Skin of body (tissue), 2 donors: ENCODE measurements around the gene FBXW2. TPM values are rescaled to one million over a fixed set of nuclear protein-coding genes. Genes with fewer than 3 reads are reported as not detected.

Source experiments
- DNase-seq: peaks from one replicate; lab custom pipeline; 2025; lab: John Stamatoyannopoulos, UW
- total RNA-seq: library from RNA; depleted of rRNA; stranded (reverse); fragments of >200 nt; gene quantifications from one replicate; pipeline ENCODE4 v1.2.3, GENCODE V29; 2014

FBXW2 gene
- total RNA-seq, 1 donor from 2014 or later = 38.5 TPM

DNA sequence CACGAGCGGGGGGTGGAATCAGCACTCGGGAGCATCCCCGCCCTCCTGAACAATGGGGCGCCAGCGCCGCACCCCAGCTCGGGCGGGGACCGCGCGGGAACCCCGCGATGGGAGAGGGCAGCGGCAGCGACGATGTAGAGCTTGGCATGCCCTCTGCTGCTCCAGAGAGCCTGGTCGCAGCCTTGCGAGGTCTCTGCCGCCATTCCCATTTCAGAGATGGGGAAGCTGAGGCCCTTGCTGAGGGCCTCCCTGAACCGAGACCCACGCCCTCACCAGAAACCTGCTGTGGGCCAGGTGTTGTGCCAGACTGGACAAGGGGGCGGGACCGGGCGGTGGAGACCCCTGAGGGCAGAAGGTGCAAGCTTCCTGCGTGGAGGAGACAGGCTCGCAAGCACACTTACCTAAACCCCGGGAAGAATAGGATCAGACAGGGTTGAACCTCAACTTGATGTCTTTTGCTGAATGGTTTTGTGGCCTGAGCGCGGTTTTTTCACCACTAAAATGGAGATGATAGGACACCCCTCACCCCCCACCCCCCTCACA, 78.3 kb downstream of the FBXW2 start:
- peak; percentile 44 for DNase-seq

DNA sequence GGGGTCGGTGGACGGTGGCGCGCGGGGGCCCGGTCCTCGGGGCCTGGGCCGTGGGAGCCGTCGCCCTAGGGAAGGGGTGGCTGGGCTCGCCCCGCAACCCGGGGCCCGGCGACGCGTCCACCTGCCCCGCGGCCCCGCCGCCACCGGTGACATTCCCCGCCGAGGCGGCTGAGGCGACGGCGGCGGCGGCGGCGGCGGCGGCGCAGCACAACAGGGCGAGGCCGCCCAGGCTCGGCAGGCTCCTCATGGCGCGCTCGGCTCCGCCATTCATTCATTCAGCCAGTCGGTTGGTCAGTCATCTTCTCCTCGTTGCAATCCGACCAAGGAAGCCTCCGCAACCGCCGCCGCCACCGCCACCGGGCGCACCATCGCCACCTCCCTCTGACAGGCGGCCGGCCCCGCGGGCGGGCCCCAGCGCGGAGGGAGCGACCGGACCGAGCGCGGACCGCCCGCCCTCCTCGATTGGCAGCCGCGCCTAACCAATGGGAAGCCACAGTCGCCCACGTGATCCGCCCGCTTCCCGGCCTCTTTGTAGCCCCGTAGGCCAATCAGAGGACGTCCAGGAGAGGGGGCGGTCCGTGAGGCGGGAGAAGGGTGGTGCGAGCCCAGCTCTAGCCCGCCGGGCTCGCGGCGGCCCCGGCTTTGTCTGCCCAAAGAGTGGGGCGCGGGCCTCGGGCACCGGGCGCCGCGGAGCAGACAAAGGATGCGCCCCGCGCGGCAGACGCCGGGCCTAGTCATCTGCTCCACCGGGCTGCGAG, 78.9 kb downstream of the FBXW2 start, which contains the start of gene MEGF9:
Gene MEGF9, minus strand, starts transcription at position 383 of the 758 bp plus-strand sequence. Its CDS starts 112 bp downstream, at position 271.
- peak; percentile 98 for DNase-seq

- DNase-seq = no peak
Observed at GRCh38 chr9:120713257-120714087, 79.7 kb downstream of the FBXW2 start.

GRCh38 chr9:120712539-120713031, 80.6 kb downstream of the FBXW2 start:
- DNase-seq = no peak

DNA sequence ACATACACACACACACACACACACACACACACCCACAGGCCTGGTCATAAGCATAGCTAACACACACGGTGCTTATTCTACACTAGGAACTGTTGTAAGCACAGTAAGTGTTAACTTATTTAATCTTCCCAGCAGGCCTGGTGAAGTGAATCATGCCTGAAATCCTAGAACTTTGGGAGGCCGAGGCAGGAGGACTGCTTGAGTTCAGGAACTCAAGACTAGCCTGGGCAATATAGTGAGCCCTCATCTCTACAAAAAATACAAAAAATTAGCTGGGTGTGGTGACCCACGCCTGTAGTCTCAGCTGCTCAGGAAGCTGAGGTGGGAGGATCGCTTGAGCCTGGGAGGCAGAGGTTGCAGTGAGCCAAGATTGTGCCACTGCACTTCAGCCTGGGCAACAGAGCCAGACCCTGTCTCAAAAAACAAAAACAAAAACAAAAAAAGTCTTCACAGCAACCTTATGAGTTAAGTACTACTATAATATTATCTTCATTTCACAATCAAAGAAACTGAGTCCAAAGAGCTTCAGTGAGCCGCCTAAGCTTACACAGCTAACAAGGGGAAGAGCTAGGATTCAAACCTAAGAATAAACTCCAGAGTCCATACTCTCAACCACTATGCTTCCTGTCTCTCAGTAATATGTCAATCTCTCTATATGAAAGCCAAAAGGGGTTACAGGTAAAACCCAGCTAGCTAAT, 81.2 kb downstream of the FBXW2 start:
- DNase-seq = no peak

DNA sequence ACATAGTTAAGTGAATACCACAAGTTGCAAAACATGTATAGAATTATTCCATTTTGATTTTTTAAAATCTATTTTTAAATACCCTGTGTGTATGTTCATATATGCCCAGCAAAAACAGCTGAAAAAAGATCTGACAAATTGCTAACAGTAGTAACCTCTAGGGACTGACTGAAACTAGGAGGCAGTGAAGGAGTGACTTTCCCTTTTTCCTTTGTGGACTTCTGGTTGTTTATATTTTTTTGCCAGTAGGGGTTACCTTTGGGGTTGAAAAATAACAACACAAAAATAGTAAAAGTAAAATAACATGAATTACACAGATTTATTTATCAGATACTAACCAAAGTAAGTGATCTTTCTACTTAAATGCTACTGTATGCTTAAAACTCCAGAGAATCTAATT, 81.9 kb downstream of the FBXW2 start:
- DNase-seq = no peak

- no peak for DNase-seq
Observed at GRCh38 chr9:120710110-120710981, 82.9 kb downstream of the FBXW2 start.

- no peak for DNase-seq
Observed at GRCh38 chr9:120708526-120709224, 84.5 kb downstream of the FBXW2 start.

GRCh38 chr9:120707170-120707569, 86.0 kb downstream of the FBXW2 start:
- DNase-seq = no peak

Other genes starting within 250 kb of the FBXW2 start
- 44.8 TPM for gene CDK5RAP2, start 213.2 kb downstream of the FBXW2 start, total RNA-seq
- gene MEGF9, start 78.9 kb downstream of the FBXW2 start, total RNA-seq = 24.2 TPM
- gene PSMD5, start 49.5 kb upstream of the FBXW2 start, total RNA-seq = 29.5 TPM
- 23.5 TPM for gene PHF19, start 83.8 kb upstream of the FBXW2 start, total RNA-seq
- gene TRAF1, start 133.4 kb upstream of the FBXW2 start, total RNA-seq = 4.1 TPM